K562 (cell line): ENCODE results near the gene ADGRE1. TPM values are rescaled to one million over a fixed set of nuclear protein-coding genes. Genes with fewer than 3 reads are reported as not detected.

Experiments used
- ATF7 ChIP-seq: fragments of 450-650 bp; IDR thresholded peaks from 2 replicates; pipeline ENCODE4 v1.7.1; 2014; ENCODE audit warnings: mild to moderate bottlenecking, moderate library complexity
- BACH1 ChIP-seq: fragments of 200-800 bp; sonication (Bioruptor generic); IDR thresholded peaks from 2 replicates; pipeline ENCODE4 v1.6.1; 2016; ENCODE audit warnings: missing genetic modification characterization, missing compliant biosample characterization
- BRD9 ChIP-seq: fragments of 450-650 bp; IDR thresholded peaks from 2 replicates; pipeline ENCODE4 v1.6.1; 2018; ENCODE audit warnings: low read depth; ENCODE audit not compliant: partially characterized antibody
- C11orf30 ChIP-seq: fragments of 450-650 bp; IDR thresholded peaks from 2 replicates; pipeline ENCODE4 v1.6.1; 2016; ENCODE audit warnings: low read depth, mild to moderate bottlenecking
- CBFA2T3 ChIP-seq: fragments of 450-650 bp; IDR thresholded peaks from 2 replicates; pipeline ENCODE4 v1.6.1; 2017
- CREM ChIP-seq: IDR thresholded peaks from 2 replicates; pipeline ENCODE4 v1.6.1; 2014; ENCODE audit warnings: antibody characterized with exemption, low read depth
- DPF2 ChIP-seq: fragments of 450-650 bp; IDR thresholded peaks from 2 replicates; pipeline ENCODE4 v1.6.1; 2016
- KDM2B ChIP-seq: fragments of 250-450 bp; sonication (Bioruptor Pico); IDR thresholded peaks from 2 replicates; pipeline ENCODE4 v1.8.0; 2021; ENCODE audit warnings: mild to moderate bottlenecking, moderate library complexity
- LEF1 ChIP-seq: fragments of 450-650 bp; IDR thresholded peaks from 2 replicates; pipeline ENCODE4 v1.6.1; 2016; ENCODE audit warnings: mild to moderate bottlenecking
- MTA3 ChIP-seq: fragments of 450-650 bp; formaldehyde crosslinking; IDR thresholded peaks from 2 replicates; pipeline ENCODE4 v1.6.1; 2017; ENCODE audit warnings: mild to moderate bottlenecking, borderline replicate concordance
- NFYB ChIP-seq: IDR thresholded peaks from 2 replicates; pipeline ENCODE4 v1.6.1; 2011; ENCODE audit warnings: mild to moderate bottlenecking, moderate library complexity; ENCODE audit not compliant: insufficient read length; ENCODE audit errors: extremely low read depth
- NR2C1 ChIP-seq, 2 experiments: fragments of 450-650 bp; IDR thresholded peaks; 2 replicates each; pipeline ENCODE4 v1.6.1; 2017; ENCODE audit warnings: mild to moderate bottlenecking in 2 of 2, antibody characterized with exemption in 1 of 2, inconsistent platforms in 1 of 2, missing compliant biosample characterization in 1 of 2, missing genetic modification characterization in 1 of 2
- PURB ChIP-seq: sonication (generic); formaldehyde crosslinking; IDR thresholded peaks from 2 replicates; pipeline ENCODE4 v1.9.0; 2021; ENCODE audit warnings: low read depth, mild to moderate bottlenecking, missing genetic modification reagents
- RNF2 ChIP-seq: sonication (generic); IDR thresholded peaks from 2 replicates; pipeline ENCODE4 v1.6.1; 2016
- SIN3A ChIP-seq, 2 experiments: fragments of 150-350 bp in 1 of 2; IDR thresholded peaks; 2 replicates each; pipeline ENCODE4 v1.6.1; 2011 to 2016; ENCODE audit warnings: borderline replicate concordance in 2 of 2, low read depth in 2 of 2, low read length in 2 of 2, mild to moderate bottlenecking in 2 of 2, moderate library complexity in 2 of 2; ENCODE audit not compliant: control insufficient read depth in 1 of 2
- SIN3B ChIP-seq: fragments of 450-650 bp; IDR thresholded peaks from 2 replicates; pipeline ENCODE4 v1.6.1; 2017; ENCODE audit warnings: low read depth, mild to moderate bottlenecking, moderate library complexity
- STAT5A ChIP-seq: IDR thresholded peaks from 2 replicates; pipeline ENCODE4 v1.6.1; 2012; ENCODE audit warnings: low read length, inconsistent platforms, borderline replicate concordance
- ZNF3 ChIP-seq: fragments of 250-450 bp; sonication (Bioruptor Pico); IDR thresholded peaks from 2 replicates; pipeline ENCODE4 v1.5.0; 2021; ENCODE audit warnings: mild to moderate bottlenecking, moderate library complexity
- ZNF584 ChIP-seq: fragments of 200-800 bp; sonication (Bioruptor generic); IDR thresholded peaks from 2 replicates; pipeline ENCODE4 v1.6.1; 2016; ENCODE audit warnings: low read depth, mild to moderate bottlenecking, missing genetic modification characterization, missing compliant biosample characterization
- ZNF707 ChIP-seq: fragments of 250-450 bp; sonication (Bioruptor Pico); conservative IDR thresholded peaks from 2 replicates; pipeline ENCODE4 v1.8.0; 2022; ENCODE audit warnings: inconsistent platforms, mild to moderate bottlenecking, moderate library complexity
- polyA plus RNA-seq, 8 experiments: library from polyadenylated mRNA; depleted of rRNA in 4 of 8; stranded (reverse) in 5 of 8; unstranded in 3 of 8; fragments of >200 nt; fragmentation: Nextera tagmentation in 2 of 8; fragmentation: Illumina TruSeq in 1 of 8; extraction: Ambion mirVana in 2 of 8; extraction: Trizol in 1 of 8; gene quantifications; 2 replicates each; pipeline versions ENCODE4 v1.2.1 to v1.2.3, GENCODE V29; 2011 to 2014; ENCODE audit warnings: inconsistent platforms in 1 of 8, missing spikeins in 1 of 8
- total RNA-seq, 7 experiments: library from RNA; depleted of rRNA in 6 of 7; stranded (reverse); fragments of >200 nt in 6 of 7; fragmentation: Illumina TruSeq in 2 of 7; extraction: Trizol in 2 of 7; gene quantifications; 2 replicates each; pipeline versions ENCODE4 v1.2.1 to v1.2.3, GENCODE V29; 2011 to 2021; ENCODE audit warnings: low replicate concordance in 1 of 7
- TF ChIP-seq, protein P1 (sequence below): IDR thresholded peaks from 2 replicates; pipeline ENCODE4 v1.6.1; 2012; ENCODE audit warnings: low read depth, low read length, improper control_type of control experiment, borderline replicate concordance
- TF ChIP-seq, protein P2 (sequence below): sonication (generic); formaldehyde crosslinking; IDR thresholded peaks from 2 replicates; pipeline ENCODE4 v1.8.0; 2022; ENCODE audit warnings: mild to moderate bottlenecking, missing genetic modification reagents
- TF ChIP-seq, protein P3 (sequence below), 3 experiments: fragments of 200-800 bp in 1 of 3; sonication (Bioruptor generic) in 1 of 3; sonication (generic) in 1 of 3; formaldehyde crosslinking in 1 of 3; IDR thresholded peaks; 2 replicates each; pipeline versions ENCODE4 v1.6.1 to v1.8.0; 2016 to 2022; ENCODE audit warnings: mild to moderate bottlenecking in 2 of 3, missing compliant biosample characterization in 2 of 3, missing genetic modification characterization in 2 of 3, missing genetic modification reagents in 1 of 3

ADGRE1 gene
- total and polyA plus RNA-seq, 9 of the 15 experiments (the other 6 are each of a cell fraction or from before 2014, with no cell fraction given) = 0.09 to 0.49 (median 0.25) TPM; not detected in 1

DNA sequence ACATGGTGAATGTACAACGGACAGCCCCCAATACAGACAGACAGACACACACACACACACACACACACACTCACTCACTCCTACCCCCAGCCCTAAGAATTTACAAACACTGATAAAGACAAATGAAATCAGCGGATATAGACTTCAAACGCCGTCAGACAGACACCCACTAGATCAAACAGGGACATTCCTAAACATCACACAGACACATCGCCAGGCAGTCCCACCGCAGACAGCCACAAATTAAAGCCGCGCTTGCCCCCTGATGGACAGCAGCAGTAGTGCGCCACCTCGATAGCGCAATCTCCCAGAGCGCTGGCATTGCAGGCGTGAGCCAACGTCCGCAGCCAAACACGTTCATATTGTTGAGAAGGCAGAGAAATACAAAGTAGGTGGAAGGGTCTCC lies 24.7 kb upstream of the ADGRE1 start (continued):
- TF ChIP-seq STAT5A = no peak
- peak; percentile 53; the same call in 1 of the 2 replicates for TF ChIP-seq ATF7
- no peak for TF ChIP-seq ZNF584 (CRISPR knock-in tag)
- TF ChIP-seq RNF2 = no peak
- TF ChIP-seq LEF1 = peak; percentile 68; the same call in 1 of the 2 replicates
- TF ChIP-seq KDM2B = no peak
- TF ChIP-seq BRD9 = peak; percentile 65
- TF ChIP-seq, protein P1, sequence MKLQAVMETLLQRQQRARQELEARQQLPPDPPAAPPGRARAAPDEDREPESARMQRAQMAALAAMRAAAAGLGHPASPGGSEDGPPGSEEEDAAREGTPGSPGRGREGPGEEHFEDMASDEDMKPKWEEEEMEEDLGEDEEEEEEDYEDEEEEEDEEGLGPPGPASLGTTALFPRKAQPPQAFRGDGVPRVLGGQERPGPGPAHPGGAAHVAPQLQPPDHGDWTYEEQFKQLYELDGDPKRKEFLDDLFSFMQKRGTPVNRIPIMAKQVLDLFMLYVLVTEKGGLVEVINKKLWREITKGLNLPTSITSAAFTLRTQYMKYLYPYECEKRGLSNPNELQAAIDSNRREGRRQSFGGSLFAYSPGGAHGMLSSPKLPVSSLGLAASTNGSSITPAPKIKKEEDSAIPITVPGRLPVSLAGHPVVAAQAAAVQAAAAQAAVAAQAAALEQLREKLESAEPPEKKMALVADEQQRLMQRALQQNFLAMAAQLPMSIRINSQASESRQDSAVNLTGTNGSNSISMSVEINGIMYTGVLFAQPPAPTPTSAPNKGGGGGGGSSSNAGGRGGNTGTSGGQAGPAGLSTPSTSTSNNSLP = 0 out of 2 replicates have a peak, but pooled peaks have one; percentile 35
- no peak for TF ChIP-seq NR2C1 (IDR thresholded peaks at IDR 0.05)
- no peak for TF ChIP-seq NR2C1 (tag; IDR thresholded peaks at IDR 0.05)
- TF ChIP-seq SIN3A (IDR thresholded peaks at IDR 0.05; ENCODE audit: borderline replicate concordance in 2 of 2, control insufficient read depth in 1 of 2, low read depth in 2 of 2, low read length in 2 of 2) = 0 out of 4 replicates have a peak, but pooled peaks of 1 of the 2 experiments have one; percentile 12
- TF ChIP-seq SIN3B = no peak
- TF ChIP-seq, protein P2, sequence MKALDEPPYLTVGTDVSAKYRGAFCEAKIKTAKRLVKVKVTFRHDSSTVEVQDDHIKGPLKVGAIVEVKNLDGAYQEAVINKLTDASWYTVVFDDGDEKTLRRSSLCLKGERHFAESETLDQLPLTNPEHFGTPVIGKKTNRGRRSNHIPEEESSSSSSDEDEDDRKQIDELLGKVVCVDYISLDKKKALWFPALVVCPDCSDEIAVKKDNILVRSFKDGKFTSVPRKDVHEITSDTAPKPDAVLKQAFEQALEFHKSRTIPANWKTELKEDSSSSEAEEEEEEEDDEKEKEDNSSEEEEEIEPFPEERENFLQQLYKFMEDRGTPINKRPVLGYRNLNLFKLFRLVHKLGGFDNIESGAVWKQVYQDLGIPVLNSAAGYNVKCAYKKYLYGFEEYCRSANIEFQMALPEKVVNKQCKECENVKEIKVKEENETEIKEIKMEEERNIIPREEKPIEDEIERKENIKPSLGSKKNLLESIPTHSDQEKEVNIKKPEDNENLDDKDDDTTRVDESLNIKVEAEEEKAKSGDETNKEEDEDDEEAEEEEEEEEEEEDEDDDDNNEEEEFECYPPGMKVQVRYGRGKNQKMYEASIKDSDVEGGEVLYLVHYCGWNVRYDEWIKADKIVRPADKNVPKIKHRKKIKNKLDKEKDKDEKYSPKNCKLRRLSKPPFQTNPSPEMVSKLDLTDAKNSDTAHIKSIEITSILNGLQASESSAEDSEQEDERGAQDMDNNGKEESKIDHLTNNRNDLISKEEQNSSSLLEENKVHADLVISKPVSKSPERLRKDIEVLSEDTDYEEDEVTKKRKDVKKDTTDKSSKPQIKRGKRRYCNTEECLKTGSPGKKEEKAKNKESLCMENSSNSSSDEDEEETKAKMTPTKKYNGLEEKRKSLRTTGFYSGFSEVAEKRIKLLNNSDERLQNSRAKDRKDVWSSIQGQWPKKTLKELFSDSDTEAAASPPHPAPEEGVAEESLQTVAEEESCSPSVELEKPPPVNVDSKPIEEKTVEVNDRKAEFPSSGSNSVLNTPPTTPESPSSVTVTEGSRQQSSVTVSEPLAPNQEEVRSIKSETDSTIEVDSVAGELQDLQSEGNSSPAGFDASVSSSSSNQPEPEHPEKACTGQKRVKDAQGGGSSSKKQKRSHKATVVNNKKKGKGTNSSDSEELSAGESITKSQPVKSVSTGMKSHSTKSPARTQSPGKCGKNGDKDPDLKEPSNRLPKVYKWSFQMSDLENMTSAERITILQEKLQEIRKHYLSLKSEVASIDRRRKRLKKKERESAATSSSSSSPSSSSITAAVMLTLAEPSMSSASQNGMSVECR = no peak
- TF ChIP-seq CBFA2T3 = peak; percentile 20; the same call in 1 of the 2 replicates
- TF ChIP-seq C11orf30 = no peak
- TF ChIP-seq NFYB = no peak
- TF ChIP-seq CREM = 0 out of 2 replicates have a peak, but pooled peaks have one; percentile 50
- TF ChIP-seq MTA3 = 0 out of 2 replicates have a peak, but pooled peaks have one; percentile 36
- TF ChIP-seq PURB (CRISPR knock-in tag) = no peak
- TF ChIP-seq ZNF707 (CRISPR knock-in tag) = no peak
- no peak for TF ChIP-seq ZNF3 (CRISPR knock-in tag)
- TF ChIP-seq BACH1 (tag) = no peak
- peak; percentile 27 for TF ChIP-seq DPF2
- TF ChIP-seq, protein P3, sequence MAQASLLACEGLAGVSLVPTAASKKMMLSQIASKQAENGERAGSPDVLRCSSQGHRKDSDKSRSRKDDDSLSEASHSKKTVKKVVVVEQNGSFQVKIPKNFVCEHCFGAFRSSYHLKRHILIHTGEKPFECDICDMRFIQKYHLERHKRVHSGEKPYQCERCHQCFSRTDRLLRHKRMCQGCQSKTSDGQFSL (CRISPR knock-in tag; IDR thresholded peaks at IDR 0.05) = peak; percentile 91
- TF ChIP-seq, protein P3 (tag; IDR thresholded peaks at IDR 0.05) = no peak
